Parathyroid adenoma (tissue), 2 donors: Measurements from ENCODE around the gene KIRREL3.

Source experiments
- H2AFZ ChIP-seq: fragments of 300-600 bp; sonication (generic); one replicate; pipeline ENCODE4 v1.7.0; 2017; ENCODE audit warnings: antibody characterized with exemption, mild to moderate bottlenecking
- H3K27ac ChIP-seq: fragments of 300-600 bp; sonication (generic); one replicate; pipeline ENCODE4 v1.7.0; 2017
- H3K27me3 ChIP-seq: fragments of 300-600 bp; sonication (generic); one replicate; pipeline ENCODE4 v1.7.0; 2017; ENCODE audit warnings: low read length; ENCODE audit not compliant: control insufficient read depth, insufficient read depth
- H3K36me3 ChIP-seq: fragments of 300-600 bp; sonication (generic); one replicate; pipeline ENCODE4 v1.7.0; 2017; ENCODE audit warnings: low read length; ENCODE audit not compliant: control insufficient read depth, insufficient read depth
- H3K4me1 ChIP-seq: fragments of 300-600 bp; sonication (generic); one replicate; pipeline ENCODE4 v1.7.0; 2017; ENCODE audit warnings: control low read depth
- H3K4me2 ChIP-seq: fragments of 300-600 bp; sonication (generic); one replicate; pipeline ENCODE4 v1.7.0; 2017; ENCODE audit warnings: low read length
- H3K4me3 ChIP-seq: fragments of 300-600 bp; sonication (generic); one replicate; pipeline ENCODE4 v1.7.0; 2017; ENCODE audit warnings: low read depth, low read length
- H3K79me2 ChIP-seq: fragments of 300-600 bp; sonication (generic); one replicate; pipeline ENCODE4 v1.7.0; 2017; ENCODE audit warnings: control low read depth
- H3K9ac ChIP-seq: fragments of 300-600 bp; sonication (generic); one replicate; pipeline ENCODE4 v1.7.0; 2017; ENCODE audit warnings: mild to moderate bottlenecking
- H3K9me3 ChIP-seq: fragments of 300-600 bp; sonication (generic); one replicate; pipeline ENCODE4 v1.7.0; 2017; ENCODE audit warnings: low read length; ENCODE audit not compliant: control insufficient read depth
- TF ChIP-seq, protein P1 (sequence below): fragments of 300-600 bp; sonication (generic); IDR thresholded peaks from one replicate; pipeline ENCODE4 v1.7.0; 2017; ENCODE audit warnings: antibody characterized with exemption, mild to moderate bottlenecking
- donor health status: primary hyperparathyroidism.

KIRREL3 gene

GRCh38 chr11:126450806-126451205, 549.8 kb downstream of the KIRREL3 start:
- Histone ChIP-seq H3K79me2 (no peaks in the 10 kb centered on the region), H3K9me3 (no peaks in the 10 kb centered on the region), H3K4me3 (no peak overlapping the region), H3K4me1 (no peaks in the 10 kb centered on the region), H3K36me3 (no peaks in the 10 kb centered on the region), H2AFZ (no peak overlapping the region), H3K27ac (no peak overlapping the region), H3K9ac (no peak overlapping the region), H3K4me2 (no peak overlapping the region), H3K27me3 (no peaks in the 10 kb centered on the region)
- TF ChIP-seq, protein P1, sequence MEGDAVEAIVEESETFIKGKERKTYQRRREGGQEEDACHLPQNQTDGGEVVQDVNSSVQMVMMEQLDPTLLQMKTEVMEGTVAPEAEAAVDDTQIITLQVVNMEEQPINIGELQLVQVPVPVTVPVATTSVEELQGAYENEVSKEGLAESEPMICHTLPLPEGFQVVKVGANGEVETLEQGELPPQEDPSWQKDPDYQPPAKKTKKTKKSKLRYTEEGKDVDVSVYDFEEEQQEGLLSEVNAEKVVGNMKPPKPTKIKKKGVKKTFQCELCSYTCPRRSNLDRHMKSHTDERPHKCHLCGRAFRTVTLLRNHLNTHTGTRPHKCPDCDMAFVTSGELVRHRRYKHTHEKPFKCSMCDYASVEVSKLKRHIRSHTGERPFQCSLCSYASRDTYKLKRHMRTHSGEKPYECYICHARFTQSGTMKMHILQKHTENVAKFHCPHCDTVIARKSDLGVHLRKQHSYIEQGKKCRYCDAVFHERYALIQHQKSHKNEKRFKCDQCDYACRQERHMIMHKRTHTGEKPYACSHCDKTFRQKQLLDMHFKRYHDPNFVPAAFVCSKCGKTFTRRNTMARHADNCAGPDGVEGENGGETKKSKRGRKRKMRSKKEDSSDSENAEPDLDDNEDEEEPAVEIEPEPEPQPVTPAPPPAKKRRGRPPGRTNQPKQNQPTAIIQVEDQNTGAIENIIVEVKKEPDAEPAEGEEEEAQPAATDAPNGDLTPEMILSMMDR: no peak

DNA sequence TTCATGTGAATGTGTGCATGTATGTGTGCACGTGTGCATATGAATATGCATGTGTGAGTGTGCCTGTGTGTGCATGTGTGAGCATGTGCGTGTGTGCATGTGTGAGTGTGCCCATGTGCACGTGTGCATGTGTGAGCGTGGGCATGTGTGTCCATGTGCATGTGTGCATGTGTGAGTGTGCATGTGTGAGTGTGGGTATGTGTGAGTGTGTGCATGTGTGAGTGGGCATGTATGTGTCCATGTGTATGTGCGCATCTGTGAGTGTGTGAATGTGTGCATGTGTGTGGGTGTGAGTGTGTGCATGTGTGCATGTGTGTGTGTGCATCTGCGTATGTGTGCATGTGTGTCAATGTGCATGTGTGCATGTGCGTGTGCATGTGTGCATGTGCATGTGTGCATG, 550.4 kb downstream of the KIRREL3 start:
- Histone ChIP-seq H2AFZ (no peak overlapping the region), H3K9ac (no peak overlapping the region), H3K27me3 (no peaks in the 10 kb centered on the region), H3K9me3 (no peaks in the 10 kb centered on the region), H3K36me3 (no peaks in the 10 kb centered on the region), H3K27ac (no peak overlapping the region), H3K4me2 (no peak overlapping the region), H3K4me3 (no peak overlapping the region), H3K4me1 (no peaks in the 10 kb centered on the region), H3K79me2 (no peaks in the 10 kb centered on the region)
- TF ChIP-seq, protein P1: no peak

- Histone ChIP-seq H3K36me3 (no peaks in the 10 kb centered on the region), H2AFZ (no peak overlapping the region), H3K79me2 (no peaks in the 10 kb centered on the region), H3K9ac (no peak overlapping the region), H3K4me3 (no peak overlapping the region), H3K9me3 (no peaks in the 10 kb centered on the region), H3K27me3 (no peaks in the 10 kb centered on the region), H3K4me1 (no peaks in the 10 kb centered on the region), H3K4me2 (no peak overlapping the region), H3K27ac (no peak overlapping the region)
- TF ChIP-seq, protein P1: no peak
Observed at GRCh38 chr11:126446581-126446980, 554.0 kb downstream of the KIRREL3 start.

DNA sequence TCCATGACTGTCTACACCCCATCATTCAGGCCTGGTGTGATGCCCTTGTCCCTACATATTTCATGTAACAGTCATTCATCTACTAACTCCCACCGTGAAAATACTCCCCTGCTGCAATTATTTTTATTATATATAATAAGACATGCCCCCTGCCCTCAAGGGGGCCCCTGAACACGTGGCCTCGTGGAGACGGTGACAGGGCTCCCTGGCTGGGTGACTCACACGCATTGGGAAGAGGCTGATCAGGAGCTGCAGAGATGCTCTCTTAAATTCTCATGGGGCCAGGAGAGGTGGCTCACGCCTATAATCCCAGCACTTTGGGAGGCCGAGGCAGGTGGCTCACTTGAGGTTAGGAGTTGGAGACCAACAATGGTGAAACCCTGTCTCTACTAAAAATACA, 556.5 kb downstream of the KIRREL3 start:
- TF ChIP-seq, protein P1: no peak
- H3K9me3 ChIP-seq: no peaks in the 10 kb centered on the region
- no peak overlapping the region for H3K4me3 ChIP-seq
- no peak overlapping the region for H3K4me2 ChIP-seq
- H3K4me1 ChIP-seq: no peaks in the 10 kb centered on the region
- H3K79me2 ChIP-seq: no peaks in the 10 kb centered on the region
- H3K27ac ChIP-seq: no peak overlapping the region
- no peak overlapping the region for H3K9ac ChIP-seq
- H2AFZ ChIP-seq: no peak overlapping the region
- H3K36me3 ChIP-seq: no peaks in the 10 kb centered on the region
- no peaks in the 10 kb centered on the region for H3K27me3 ChIP-seq

DNA sequence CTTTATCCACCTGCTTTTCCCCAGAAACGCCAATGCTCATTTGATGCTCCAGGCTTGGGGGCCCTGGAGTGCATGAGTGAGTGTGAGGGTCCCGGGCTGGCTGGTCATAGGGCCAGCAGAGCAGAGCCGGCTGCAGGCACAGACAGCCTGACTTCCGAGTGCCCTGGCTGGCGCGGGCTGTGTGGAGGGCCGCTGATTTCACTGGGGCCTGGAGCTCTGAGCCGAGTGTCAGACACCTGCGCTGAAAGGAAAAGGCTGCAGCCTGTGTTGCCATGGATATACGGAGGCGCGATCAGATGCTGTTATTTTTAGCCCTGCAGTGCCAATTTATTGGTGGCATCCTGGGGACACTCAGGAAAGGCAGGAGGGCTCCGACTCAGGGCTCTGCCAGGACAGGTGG, 557.5 kb downstream of the KIRREL3 start:
- Histone ChIP-seq H3K27ac (no peak overlapping the region), H3K36me3 (no peaks in the 10 kb centered on the region), H3K4me3 (no peak overlapping the region)

More for the DNA sequence above, 557.5 kb downstream of the KIRREL3 start:
- Histone ChIP-seq H3K9ac (no peak overlapping the region), H2AFZ (no peak overlapping the region), H3K9me3 (no peaks in the 10 kb centered on the region), H3K79me2 (no peaks in the 10 kb centered on the region), H3K27me3 (no peaks in the 10 kb centered on the region), H3K4me2 (no peak overlapping the region), H3K4me1 (no peaks in the 10 kb centered on the region)
- TF ChIP-seq, protein P1: no peak
